Hepatocyte (in vitro differentiated cells): ENCODE results near the gene MAGI3.

Source experiments
- CTCF ChIP-seq: fragments of 200-600 bp; sonication (generic); IDR thresholded peaks from 2 replicates; pipeline ENCODE4 v1.5.1; 2016; ENCODE audit warnings: antibody characterized with exemption, mild to moderate bottlenecking; ENCODE audit not compliant: poor library complexity
- EZH2 ChIP-seq: fragments of 200-600 bp; sonication (generic); IDR thresholded peaks from 2 replicates; pipeline ENCODE4 v1.6.1; 2016; ENCODE audit warnings: antibody characterized with exemption, mild to moderate bottlenecking, borderline replicate concordance
- EZH2phosphoT487 ChIP-seq: fragments of 200-600 bp; sonication (generic); IDR thresholded peaks from one replicate; pipeline ENCODE4 v1.6.1; 2018; ENCODE audit warnings: antibody characterized with exemption, mild to moderate bottlenecking, low read depth, moderate library complexity; ENCODE audit not compliant: unreplicated experiment, severe bottlenecking

- TF ChIP-seq CTCF: no peak
- TF ChIP-seq EZH2: no peak
- no peak for TF ChIP-seq EZH2phosphoT487
Observed at GRCh38 chr1:113592230-113592629, 201.9 kb downstream of the MAGI3 start.
